ENCODE data around the gene PDZRN4. TPM values are rescaled to one million over a fixed set of nuclear protein-coding genes. Genes with fewer than 3 reads are reported as not detected.
"Not testable (repeated sequence)": the region's sequence is repeated elsewhere in the genome, so short reads cannot be mapped to it uniquely, and the experiment has no call there.

Gene PDZRN4
- total RNA-seq, 4 donors from 2014 or later: 22.8 to 197 (median 176) TPM

DNA sequence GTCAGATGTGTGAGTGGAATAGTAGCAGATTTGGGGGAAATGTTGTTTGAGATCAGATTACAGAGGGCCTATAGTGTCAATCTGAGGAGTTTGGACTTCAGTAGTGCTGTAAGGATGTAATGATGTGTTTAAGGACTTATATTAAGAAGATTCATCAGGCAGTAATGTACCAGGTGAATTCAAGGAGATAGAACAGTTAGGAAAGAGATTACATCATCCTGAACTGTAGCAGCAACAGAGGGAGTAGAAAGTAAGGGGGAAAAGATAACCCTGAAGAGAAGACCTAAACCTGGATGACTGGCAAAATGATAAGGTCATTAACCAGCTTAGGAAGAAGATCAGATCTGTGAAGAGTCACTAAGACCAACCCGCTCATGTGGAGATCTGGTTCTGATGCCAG is 349.4 kb downstream of the PDZRN4 start:
- H3K9me3 ChIP-seq: no peaks in the 10 kb centered on the region
- H3K4me1 ChIP-seq: no peaks in the 10 kb centered on the region
- H3K36me3 ChIP-seq: no peaks in the 10 kb centered on the region
- DNase-seq (ENCODE audit: low spot score in 2 of 2): no peak
- 93 to 94% methylated on average over 1 of the region's 1 CpG for WGBS, 2 donors
- H3K27me3 ChIP-seq: no peaks in the 10 kb centered on the region
- no peak overlapping the region for H3K27ac ChIP-seq
- TF ChIP-seq, protein P1, sequence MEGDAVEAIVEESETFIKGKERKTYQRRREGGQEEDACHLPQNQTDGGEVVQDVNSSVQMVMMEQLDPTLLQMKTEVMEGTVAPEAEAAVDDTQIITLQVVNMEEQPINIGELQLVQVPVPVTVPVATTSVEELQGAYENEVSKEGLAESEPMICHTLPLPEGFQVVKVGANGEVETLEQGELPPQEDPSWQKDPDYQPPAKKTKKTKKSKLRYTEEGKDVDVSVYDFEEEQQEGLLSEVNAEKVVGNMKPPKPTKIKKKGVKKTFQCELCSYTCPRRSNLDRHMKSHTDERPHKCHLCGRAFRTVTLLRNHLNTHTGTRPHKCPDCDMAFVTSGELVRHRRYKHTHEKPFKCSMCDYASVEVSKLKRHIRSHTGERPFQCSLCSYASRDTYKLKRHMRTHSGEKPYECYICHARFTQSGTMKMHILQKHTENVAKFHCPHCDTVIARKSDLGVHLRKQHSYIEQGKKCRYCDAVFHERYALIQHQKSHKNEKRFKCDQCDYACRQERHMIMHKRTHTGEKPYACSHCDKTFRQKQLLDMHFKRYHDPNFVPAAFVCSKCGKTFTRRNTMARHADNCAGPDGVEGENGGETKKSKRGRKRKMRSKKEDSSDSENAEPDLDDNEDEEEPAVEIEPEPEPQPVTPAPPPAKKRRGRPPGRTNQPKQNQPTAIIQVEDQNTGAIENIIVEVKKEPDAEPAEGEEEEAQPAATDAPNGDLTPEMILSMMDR (IDR thresholded peaks at IDR 0.05): no peak
- TF ChIP-seq POLR2A (IDR thresholded peaks at IDR 0.05) (no peak), EP300 (IDR thresholded peaks at IDR 0.05) (no peak)
- H3K4me3 ChIP-seq: no peak overlapping the region

DNA sequence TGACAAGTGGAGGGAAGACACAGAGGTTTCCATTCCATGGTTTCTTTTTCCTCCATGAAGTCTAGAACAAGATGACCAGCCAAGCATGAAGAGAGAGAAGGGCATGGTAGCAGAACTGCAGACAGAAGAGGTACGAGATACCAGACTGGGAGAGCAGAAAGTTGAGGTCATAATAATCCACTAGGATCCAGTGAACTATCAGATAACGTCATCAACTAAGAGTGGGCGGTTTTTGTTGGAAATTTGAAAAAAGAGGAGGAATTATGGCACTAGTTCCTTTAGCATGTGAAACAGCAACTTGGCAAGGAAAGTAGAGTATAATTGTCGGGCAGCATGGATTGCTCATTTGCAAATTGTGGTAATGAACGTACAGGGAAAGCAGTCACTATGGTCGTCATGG is 357.6 kb downstream of the PDZRN4 start:
- Histone ChIP-seq H3K27me3 (no peaks in the 10 kb centered on the region), H3K4me1 (no peaks in the 10 kb centered on the region), H3K4me3 (no peak overlapping the region), H3K27ac (no peak overlapping the region), H3K9me3 (no peaks in the 10 kb centered on the region), H3K36me3 (no peaks in the 10 kb centered on the region)
- TF ChIP-seq, protein P1 (IDR thresholded peaks at IDR 0.05): no peak
- TF ChIP-seq POLR2A (IDR thresholded peaks at IDR 0.05): no peak
- no peak for TF ChIP-seq EP300 (IDR thresholded peaks at IDR 0.05)
- 80 to 85% methylated on average over 6 of the region's 6 CpGs for WGBS, 2 donors
- no peak for DNase-seq (ENCODE audit: low spot score in 2 of 2)

DNA sequence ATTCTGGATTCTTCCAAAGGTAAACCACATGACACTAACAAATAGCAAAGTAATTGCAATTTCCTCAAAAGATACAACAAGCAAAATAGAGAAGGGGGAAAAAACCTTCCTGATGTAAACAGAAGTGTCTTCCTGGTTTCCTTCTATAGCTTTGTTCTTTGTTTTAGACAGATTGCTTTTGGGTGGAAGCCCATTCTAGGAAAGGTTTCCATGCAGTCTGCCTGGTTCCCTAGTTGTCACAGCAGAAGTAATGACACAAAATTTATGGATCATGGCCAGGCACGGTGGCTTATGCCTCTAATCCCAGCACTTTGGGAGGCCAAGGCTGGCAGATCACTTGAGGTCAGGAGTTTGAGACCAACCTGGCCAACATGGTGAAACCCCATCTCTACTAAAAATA is 359.0 kb downstream of the PDZRN4 start:
- DNase-seq (ENCODE audit: low spot score in 2 of 2); H3K9me3 ChIP-seq; H3K36me3 ChIP-seq; H3K27ac ChIP-seq; H3K4me1 ChIP-seq; H3K4me3 ChIP-seq; H3K27me3 ChIP-seq: not testable (repeated sequence)
- 70 to 75% methylated on average over 1 of the region's 1 CpG for WGBS, 2 donors

DNA sequence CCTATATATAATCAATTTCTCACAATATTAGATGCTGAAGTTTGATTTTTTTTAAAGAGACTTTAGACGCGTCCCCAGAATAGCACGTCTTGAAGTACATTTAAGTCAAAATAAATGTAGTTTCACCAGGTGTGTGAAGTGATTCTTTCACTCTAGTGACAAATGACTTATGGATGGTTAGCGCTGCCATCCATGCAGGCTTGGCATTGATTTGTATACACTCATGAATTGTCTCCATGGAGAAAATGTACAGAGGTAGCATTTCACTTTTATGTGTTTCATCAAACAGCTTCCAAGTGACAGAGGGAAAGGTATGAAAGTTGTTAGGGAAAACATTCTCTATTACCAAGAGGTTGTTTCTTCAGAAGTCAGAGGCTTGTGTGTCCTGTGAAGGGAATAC is 360.8 kb downstream of the PDZRN4 start:
- no peaks in the 10 kb centered on the region for H3K36me3 ChIP-seq
- no peaks in the 10 kb centered on the region for H3K9me3 ChIP-seq
- no peak for DNase-seq (ENCODE audit: low spot score in 2 of 2)
- H3K27ac ChIP-seq: no peak overlapping the region
- H3K4me3 ChIP-seq: no peak overlapping the region
- no peaks in the 10 kb centered on the region for H3K27me3 ChIP-seq
- 93 to 96% methylated on average over 4 of the region's 4 CpGs for WGBS, 2 donors
- no peak for TF ChIP-seq EP300 (IDR thresholded peaks at IDR 0.05)
- no peak for TF ChIP-seq POLR2A (IDR thresholded peaks at IDR 0.05)
- TF ChIP-seq, protein P1 (IDR thresholded peaks at IDR 0.05): no peak
- no peaks in the 10 kb centered on the region for H3K4me1 ChIP-seq

DNA sequence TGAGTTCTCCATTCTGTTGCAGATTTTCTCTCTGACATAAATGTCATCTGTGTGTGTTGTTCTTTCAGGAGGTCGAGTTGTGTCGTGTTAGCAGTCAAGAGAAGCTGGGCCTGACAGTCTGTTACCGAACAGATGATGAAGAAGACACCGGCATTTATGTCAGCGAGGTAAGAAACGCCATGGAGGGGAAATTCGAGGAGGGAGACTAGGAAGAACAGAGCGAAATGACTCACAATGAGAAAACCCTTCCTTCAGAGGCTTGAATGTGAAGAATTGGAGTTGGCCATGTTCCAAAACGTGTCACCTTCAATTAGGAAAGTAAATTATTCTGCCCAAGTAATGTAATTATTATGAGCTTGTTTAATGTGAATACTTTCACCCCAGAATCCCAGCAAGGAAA is 364.5 kb downstream of the PDZRN4 start:
- TF ChIP-seq, protein P1 (IDR thresholded peaks at IDR 0.05): no peak
- TF ChIP-seq EP300 (IDR thresholded peaks at IDR 0.05): no peak
- TF ChIP-seq POLR2A (IDR thresholded peaks at IDR 0.05): no peak
- 71 to 77% methylated on average over 9 of the region's 9 CpGs for WGBS, 2 donors
- Histone ChIP-seq H3K36me3 (no peaks in the 10 kb centered on the region), H3K4me3 (no peak overlapping the region), H3K27me3 (no peaks in the 10 kb centered on the region), H3K4me1 (no peaks in the 10 kb centered on the region), H3K27ac (no peak overlapping the region), H3K9me3 (no peaks in the 10 kb centered on the region)
- no peak for DNase-seq (ENCODE audit: low spot score in 2 of 2)

GRCh38 chr12:41556176-41556575 is 368.1 kb downstream of the PDZRN4 start:
- Histone ChIP-seq H3K27me3 (no peaks in the 10 kb centered on the region), H3K4me3 (no peak overlapping the region), H3K27ac (no peak overlapping the region), H3K4me1 (no peaks in the 10 kb centered on the region), H3K36me3 (no peaks in the 10 kb centered on the region), H3K9me3 (no peaks in the 10 kb centered on the region)
- no peak for DNase-seq (ENCODE audit: low spot score in 2 of 2)
- no peak for TF ChIP-seq POLR2A (IDR thresholded peaks at IDR 0.05)
- TF ChIP-seq, protein P1 (IDR thresholded peaks at IDR 0.05): no peak
- no peak for TF ChIP-seq EP300 (IDR thresholded peaks at IDR 0.05)
- 85 to 89% methylated on average over 3 of the region's 3 CpGs for WGBS, 2 donors

All from tibial nerve (tissue), 4 donors.